PC-3 (cell line): Measurements from ENCODE around the gene CBARP.

Experiments used
- CTCF ChIP-seq: fragments of 300-600 bp; sonication (generic); conservative IDR thresholded peaks from 2 replicates; pipeline ENCODE4 v1.5.1; 2017; ENCODE audit warnings: antibody characterized with exemption, low read depth, mild to moderate bottlenecking, low read length
- EZH2 ChIP-seq: fragments of 300-600 bp; sonication (generic); IDR thresholded peaks from one replicate; pipeline ENCODE4 v1.6.1; 2017; ENCODE audit warnings: antibody characterized with exemption, mild to moderate bottlenecking, low read length; ENCODE audit not compliant: unreplicated experiment

- TF ChIP-seq CTCF (no peak), EZH2 (peak; percentile 11)
These were observed 48.9 kb upstream of the CBARP start for GRCh38 chr19:1286487-1287353.
